GM21529 (cell line): ENCODE results near the gene RPGRIP1L.
A peak's percentile ranks its signal among the peaks of the same experiment; 100 is the strongest.

Experiments
- ATAC-seq: cut with Tn5 transposase; IDR thresholded peaks from one replicate; pipeline ENCODE4 v1.9.1; 2021; ENCODE audit not compliant: unreplicated experiment

Gene RPGRIP1L

DNA sequence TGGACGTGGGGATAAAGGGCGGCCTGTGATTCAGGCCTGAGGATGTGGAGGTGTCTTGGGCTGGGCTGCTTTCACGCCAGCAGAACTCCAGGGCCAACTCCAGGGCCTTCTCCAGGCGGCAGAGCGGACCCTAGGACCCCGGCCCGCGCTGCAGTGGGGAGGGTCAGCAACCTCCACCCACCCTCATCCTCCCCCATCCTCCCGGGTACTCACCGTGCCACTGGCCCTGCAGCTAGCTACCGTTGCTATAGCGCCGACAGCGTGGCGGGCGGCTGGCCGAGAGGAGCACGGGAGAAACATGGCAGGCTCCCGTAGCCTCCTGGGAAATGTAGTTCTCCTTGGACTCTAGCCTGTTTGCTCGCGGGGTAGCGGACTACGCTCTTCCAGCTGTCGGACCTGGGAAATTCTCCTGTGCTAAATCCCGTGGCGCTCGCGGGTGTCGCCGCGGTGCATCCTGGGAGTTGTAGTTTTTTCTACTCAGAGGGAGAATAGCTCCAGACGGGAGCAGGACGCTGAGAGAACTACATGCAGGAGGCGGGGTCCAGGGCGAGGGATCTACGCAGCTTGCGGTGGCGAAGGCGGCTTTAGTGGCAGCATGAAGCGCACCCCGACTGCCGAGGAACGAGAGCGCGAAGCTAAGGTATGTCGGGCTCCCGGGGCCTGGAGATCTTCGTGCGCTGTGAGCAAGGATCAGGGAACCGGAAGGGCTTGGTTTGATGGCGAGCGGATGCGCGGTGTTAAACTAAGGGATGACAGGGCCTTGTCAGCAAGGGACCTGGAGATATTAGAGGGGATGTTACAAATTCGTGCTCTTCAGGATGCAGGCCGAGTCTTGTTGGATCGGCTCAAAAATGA is at the start of gene RPGRIP1L, which contains the start of gene FTO:
RPGRIP1L (minus strand) TSS at position 270 of the 855 bp plus-strand sequence. CDS start 3,136 bp downstream, outside the sequence.
FTO (plus strand) TSS at position 567 of the 855 bp plus-strand sequence.
- ATAC-seq: peak; percentile 97

DNA sequence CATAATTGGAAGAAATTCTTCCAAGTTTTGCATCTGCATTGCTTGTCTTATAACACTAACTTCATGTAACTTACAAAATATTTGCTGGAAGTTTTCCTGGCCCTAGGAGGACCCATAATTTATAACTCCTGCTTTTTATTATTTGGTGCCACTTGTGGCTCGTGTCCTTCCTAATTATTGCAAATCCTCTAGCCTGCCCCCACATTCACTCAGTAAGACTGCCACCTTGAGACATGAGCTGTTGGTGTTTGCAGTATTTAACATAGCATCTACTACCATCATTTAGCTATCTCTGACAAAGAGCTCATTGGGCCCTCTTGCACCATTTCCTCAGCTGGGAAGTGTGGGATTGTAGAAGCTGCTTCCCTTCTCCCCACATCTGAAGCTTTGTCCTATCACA is 49.8 kb upstream of the RPGRIP1L start:
- no peak for ATAC-seq

DNA sequence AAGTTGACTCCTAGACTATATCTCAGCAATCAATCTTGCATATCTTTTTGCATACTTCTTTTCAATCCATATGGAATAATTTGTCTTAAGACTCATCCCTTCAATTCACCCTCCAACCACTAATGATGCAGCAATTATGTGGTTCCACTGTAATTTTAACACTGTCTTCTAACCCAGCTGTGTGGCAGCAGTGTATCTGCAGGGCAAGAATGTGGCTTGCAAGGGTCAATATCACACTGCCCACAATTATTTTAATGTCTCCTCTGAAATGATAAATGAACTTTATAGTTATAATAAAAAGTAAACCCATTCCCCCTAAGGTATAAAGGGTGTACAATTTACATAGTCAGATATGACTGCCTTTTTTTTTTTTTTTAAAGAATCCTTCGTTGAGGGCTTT is 48.9 kb upstream of the RPGRIP1L start:
- no peak for ATAC-seq

DNA sequence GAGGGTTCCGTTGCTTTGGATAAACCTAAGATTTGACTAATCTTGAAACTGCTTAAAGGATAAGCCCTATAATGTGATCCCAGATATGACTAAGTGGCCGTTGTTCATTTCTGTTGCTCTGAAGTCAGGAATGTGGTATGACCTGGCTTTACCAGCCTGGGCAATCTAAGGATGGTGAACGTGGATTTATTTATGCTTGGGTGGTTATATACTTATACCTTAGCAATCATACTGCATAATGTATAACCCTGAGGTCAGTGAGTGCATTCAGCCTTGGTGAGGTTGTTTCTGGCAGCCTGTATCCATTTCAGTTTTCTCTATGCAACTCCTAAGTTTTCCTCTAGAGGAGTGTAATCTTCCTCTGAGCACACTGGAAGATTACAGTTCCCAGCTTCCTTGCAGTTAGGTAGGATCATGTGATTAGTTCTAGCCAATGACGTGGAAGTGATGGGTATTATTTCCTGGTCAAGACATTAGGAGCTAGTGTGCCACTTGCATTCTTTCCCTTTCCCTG is 42.2 kb upstream of the RPGRIP1L start:
- no peak for ATAC-seq

DNA sequence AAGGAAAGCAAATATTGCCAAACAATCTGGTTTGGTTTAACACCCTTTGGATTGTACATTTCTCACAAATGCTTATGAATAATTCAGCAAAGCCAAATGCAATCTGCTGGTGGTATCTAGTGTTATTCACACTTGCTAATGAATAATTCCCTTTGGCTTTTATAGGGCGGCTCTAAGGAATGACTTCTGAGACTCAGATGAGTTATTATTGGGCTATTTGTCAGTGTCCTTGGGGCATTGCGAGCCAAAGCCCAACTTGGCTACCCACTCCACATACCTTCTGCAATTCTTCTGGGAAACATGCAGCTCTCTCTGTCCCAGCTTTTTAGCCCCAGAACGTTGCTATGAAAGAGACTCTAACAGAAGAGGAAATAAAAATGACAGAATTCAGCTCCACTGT is 41.4 kb upstream of the RPGRIP1L start:
- no peak for ATAC-seq

DNA sequence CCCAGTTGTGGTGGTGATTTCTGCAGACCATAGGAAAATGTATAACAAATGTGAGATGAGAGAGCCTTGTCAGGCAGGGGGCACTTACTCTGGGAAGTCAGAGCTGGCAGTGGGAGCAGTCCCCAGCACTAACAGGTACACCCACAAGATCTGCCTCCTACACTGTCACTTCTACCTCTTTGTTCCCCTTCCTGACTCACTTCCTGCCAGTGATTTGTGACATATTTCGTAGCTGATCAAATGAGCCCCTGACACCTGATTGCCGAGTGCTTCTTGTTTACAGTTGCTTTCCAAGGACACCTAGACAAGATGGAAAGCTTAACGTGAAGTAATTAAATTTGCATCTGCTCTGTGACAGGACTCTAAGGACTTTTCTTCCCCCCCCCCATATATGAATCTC is 40.8 kb upstream of the RPGRIP1L start:
- ATAC-seq: peak; percentile 42

DNA sequence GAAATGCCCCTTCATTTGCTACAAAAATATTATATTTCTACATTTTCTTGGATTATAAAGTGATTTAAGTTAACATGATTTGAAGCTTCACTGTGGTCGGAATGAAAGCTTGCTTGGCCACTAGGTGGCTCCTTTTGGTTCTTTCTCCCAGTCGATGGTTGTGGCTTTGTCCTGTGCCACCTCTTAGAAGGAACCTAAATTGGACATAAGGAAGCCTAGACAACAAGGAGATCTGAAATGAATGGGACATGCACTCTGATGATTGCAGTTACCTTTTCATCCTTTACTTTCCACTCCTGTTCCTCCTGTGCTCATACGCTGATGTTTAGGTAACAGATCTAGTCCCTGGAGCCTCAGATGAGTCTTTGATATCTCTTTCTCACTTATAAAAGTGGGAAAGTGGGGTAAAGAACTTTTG is 39.5 kb upstream of the RPGRIP1L start:
- peak; percentile 55 for ATAC-seq

DNA sequence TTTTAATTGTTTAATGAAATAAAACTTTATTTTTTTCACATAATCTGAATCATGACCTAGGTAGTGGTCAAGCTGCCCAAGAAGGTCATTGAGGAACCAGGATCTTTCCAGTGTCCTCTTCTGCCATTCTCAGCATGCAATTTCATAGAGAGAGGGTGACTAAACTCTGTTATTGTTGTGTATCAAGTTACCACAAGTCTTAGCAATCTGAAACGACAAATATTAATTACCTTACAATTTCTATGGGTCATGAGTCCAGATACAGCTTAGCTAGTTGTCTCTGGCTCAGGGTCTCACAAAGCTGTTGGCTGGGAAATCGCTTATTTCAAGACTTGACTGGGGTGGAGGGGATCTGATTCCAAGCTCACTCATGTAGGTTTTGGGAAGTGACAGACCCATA is 37.9 kb upstream of the RPGRIP1L start:
- no peak for ATAC-seq

DNA sequence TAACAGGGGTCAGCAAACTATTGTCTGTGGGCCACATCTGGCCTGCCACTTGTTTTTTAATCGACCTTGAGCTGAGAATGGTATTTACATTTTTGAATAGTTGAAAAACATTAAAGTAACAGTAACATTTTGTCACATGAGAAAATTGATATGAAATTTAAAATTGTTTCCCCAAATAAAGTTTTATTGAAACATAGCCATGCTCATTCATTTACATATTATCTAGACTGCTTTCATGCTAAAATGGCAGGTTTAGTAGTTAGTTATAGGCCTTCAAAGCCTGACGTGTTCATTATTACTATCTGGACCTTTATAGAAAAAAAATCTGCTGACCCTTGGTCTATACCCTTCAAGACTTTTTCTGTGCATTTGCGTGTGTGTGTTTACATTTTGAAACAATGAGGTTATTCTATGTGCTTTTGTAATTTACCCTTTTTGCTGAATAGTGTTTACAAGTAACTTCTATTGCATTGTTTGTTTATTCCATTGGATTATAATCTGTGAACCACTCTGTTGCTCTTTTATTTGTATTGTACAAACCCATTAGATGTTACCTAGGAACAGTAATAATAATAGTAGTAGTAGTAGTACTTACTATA is 37.4 kb upstream of the RPGRIP1L start:
- ATAC-seq: no peak

DNA sequence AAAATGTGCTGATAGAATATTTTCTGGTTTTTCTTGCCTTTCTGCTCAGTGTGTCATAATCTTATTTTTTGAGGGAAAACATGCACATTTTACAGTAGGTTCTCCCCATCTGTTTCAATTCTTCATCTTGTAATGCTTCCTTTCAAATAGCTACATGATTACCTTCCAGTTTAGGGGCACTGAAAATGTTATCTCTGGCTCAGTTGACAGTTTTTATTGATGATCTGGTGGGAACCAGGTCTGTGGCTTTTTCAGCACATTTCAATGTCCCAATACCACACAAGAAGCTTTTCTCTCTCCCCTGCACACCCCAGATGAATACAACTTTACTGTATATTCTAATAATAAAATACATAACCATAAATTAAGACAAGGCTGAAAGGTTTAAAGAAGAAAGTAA is 36.8 kb upstream of the RPGRIP1L start:
- no peak for ATAC-seq

DNA sequence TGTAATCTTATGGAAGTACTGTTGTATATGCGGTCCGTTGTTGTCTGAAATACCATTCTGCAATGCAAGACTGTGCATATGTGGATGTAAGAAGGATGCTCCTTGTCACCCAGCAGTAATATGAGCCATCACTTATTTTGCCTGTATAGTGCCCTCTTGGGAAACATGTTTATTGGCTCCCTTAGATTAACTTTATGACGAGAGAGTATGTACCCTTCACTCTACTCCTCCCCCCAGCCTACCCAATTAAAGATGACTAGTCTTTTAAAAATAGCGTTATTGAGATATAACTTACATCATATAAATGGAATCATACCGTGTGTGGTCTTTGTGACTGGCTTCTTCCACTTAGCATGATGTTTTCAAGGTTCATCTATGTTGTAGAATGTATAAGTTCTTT is 33.9 kb upstream of the RPGRIP1L start:
- no peak for ATAC-seq

DNA sequence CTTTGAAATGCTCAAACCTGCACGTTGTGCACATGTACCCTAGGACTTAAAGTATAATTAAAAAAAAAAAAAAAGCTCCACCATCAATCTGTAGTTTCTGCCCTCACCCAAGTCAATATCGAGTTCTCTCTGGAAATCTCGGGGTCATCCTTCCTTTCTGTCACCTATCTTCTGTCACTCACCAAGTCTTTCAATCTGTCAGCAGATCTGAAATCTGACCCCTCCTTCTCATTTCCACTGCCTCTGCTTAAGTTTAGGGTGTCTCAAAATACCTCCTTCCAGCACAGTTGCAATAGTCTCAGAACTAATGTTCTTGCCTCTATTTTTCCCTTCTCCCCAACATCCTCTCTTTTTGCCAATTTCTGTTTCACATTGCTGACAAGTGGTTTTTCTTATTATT is 32.6 kb upstream of the RPGRIP1L start:
- ATAC-seq: no peak

DNA sequence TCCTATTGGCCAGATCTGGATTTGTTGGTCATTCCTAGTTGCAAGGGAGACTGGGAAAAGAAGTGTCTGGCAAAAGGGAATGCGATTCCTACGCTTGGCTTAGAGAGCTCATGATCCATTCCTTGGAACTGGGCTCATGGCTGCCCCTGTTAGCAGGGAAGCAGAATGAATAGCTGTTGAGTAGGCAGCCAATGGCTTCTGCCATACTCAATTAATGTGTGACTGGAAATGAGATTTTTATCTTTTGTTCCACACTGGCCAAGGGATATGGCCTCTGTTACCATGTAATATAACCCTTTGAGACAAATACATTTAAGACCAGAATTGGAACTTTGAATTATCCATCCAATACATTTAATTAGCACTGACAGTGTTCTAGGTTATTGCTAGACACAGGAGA is 31.2 kb upstream of the RPGRIP1L start:
- no peak for ATAC-seq

DNA sequence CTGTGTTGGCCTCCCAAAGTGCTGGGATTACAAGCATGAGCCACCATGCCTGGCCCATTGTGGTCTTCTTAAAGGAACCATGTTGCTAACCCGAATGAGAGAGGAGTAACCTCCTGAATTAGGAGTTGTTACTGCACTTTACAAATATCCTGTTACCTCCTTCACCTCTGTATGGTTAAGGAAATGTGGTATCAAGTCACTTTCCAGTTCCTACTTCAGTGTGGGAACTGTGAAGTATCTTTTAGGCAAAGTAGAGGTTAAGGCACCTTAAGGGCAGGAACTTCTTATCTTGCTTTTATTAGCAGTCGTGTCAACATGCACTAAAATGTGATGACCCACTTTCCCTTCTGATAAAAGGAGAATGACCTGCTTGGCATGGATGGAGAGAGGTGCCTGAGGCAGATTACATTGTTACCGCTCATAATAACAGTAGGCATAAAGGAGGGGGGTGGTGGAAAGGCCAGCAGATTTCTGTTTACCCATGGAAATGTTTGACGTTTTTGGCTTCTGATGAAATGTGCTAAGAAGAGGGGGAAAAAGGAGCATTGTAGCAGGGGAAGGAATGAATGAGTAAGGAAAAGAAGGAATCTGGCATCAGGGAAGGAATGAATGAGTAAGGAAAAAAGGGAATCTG is 28.8 kb upstream of the RPGRIP1L start:
- no peak for ATAC-seq

DNA sequence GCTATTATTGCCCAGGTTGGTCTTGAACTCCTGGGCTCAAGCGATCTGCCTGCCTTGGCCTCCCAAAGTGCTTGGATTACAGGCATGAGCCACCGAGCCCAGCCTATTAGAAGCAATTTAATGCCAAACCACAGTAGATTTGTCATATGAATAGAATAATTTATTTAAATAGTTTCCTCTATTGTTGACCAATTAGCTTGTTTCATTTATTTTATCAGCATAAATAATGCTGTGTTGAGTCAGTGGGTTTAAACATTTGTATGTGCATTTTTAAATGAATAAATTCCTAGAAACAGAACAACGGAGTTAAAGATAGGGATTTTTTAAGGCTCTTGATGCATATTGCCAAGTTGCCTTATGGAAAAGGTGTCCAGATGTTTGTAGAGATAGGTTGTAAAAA is 27.0 kb upstream of the RPGRIP1L start:
- ATAC-seq: no peak

DNA sequence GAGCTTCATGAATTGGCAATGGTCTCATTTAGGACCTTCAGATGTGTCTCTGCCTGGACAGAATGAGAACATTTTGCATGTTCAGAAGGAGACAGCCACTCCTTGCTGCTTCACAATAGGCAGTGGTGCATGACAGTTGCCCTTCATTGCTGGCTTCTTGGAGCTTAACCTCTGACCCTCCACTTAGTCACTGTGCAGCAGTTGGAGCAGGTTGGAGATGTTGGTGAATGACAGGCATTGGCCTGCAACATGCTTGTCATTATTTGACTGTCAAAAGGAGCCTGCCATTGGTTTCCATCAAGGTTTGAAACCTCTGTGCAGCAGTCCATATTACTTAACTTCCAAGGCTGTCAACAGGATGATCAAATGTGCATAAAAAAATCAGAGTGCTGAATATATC is 23.0 kb upstream of the RPGRIP1L start:
- no peak for ATAC-seq

DNA sequence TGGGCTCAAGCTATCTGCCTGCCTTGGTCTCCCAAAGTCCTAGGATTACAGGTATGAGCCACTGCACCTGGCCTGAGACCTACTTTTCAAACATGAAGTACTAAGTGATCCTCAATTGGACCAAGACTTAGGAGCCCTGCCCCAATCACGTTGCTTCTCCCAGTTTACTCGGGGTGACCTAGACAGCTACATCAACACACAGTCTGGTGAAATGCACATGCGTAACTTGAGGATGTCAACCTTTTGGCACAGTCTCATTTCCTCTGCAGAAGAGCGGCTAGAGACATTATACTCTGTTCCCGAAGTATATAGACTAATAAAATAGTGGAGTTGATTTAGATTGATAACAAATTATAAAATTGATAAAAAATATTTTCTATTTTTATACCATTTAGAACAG is 17.4 kb upstream of the RPGRIP1L start:
- no peak for ATAC-seq

DNA sequence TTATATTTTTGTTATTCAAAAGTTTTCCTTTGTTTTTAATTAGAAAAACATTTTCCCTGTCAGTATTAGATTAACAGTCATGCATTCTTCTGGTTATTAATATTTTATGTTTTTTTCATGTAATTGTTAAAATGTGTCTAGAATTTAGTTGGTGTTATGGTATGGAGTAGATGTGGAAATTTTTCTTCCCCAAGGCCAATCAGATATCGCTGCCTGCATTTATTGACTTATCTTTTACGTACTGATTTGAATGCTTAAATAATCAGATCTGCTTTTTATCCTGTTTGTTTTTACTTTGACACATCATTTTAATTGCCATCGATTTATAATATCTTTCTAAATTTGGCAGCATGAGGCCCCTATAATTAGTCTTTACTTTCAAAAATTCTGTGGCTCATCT is 13.9 kb upstream of the RPGRIP1L start:
- ATAC-seq: no peak

DNA sequence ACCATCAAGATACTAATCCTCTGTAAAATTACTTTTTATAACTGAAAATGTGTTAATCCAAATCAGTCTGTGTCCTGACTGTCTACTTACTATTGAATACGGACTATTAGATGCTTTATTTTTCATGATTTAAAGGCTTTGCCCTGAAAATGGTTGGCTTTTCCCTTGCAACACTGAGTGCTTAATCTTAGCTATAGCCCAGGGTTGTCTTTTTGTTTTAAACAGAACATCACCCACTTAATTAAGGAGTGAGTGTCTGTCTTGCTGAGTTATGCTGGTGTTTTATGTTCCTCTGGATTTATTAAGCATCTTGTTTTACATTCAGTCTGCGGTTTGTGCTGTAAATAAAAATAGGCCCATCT is 11.3 kb upstream of the RPGRIP1L start:
- no peak for ATAC-seq

DNA sequence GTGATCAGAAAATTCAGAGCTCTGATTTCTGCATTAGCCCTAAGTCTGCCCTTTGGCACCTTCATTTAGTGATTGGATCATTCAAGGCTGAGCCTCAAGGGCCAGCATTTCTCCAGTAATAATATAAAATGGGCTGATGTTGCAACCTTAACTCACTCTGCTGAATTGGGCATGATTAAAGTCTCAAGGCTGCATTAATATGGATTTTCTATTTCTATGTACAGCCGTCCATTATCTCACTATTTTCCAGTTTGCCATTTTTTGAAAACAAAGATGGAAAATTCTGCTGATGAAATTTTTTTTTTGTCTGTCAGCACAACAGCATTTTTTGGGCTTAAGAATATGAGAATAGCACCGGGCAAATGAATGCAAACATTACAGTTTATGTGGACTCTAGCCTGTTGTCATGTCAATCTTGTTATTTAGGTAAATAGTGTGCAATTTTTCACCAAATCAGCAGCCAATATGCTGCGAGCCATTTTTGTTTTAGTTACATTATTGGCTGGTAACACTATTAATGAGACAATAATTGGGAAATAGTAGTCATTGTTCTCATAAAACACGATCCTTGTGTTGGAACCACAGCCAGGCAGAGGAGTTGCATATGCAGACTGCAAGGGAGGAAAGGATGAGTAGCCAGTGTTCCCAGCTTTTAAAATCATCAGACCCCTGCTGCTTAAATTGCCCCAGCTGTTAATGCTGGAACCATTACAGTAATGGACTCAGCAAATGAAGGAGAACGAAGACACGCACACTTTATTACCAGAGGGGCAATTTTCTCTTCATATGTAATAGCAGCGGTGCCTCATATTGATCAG is 10.8 kb upstream of the RPGRIP1L start:
- ATAC-seq: no peak
